Heart left ventricle (tissue), 13 donors: ENCODE data around the gene ALK.

Experiments
- POLR2A ChIP-seq, 2 donors: fragments of 450-650 bp; IDR thresholded peaks; one replicate each; pipeline ENCODE4 v1.6.1; 2017; ENCODE audit warnings: antibody characterized with exemption in 2 of 2, mild to moderate bottlenecking in 2 of 2, moderate library complexity in 2 of 2
- TF ChIP-seq, protein P1 (sequence below), 12 donors: fragments of 200-600 bp; sonication (generic) in 4 of 12; IDR thresholded peaks; one replicate each; pipeline versions ENCODE4 v1.5.0 to v1.8.0; 2018 to 2022; ENCODE audit warnings: antibody characterized with exemption in 12 of 12, mild to moderate bottlenecking in 5 of 12
- donor health status: ischemic (EF 13 %, LVEDD 7.1; RV severe dilation, severe dysfunction).
- donor health status: DM: no; HTN: yes; CAD: no.
- donor health status: DM: no; HTN: no; CAD: no.
- donor health status: ischemic (EF 25% LVEDD 6.9; RV normal size, moderate dysfunction).
- donor health status: ischemic (EF 25% LVEDD 5.7; RV mildly dilated, moderate dysfunction).
- donor health status: ischemic (EF 35%, LVEDD 5.7; RV mildly dilated, moderate dysfunction).
- donor health status: nonischemic (EF 11% LVEDD 7.7; RV severe dilation, severe dysfunction).
- donor health status: DM: yes; HTN: yes; CAD: no.
- donor health status: PGD.
- donor health status: ischemic (EF 29% LVEDD 5.4; RV normal size, mild dysfunction).
- donor health status: nonischemic (EF 23%, LVEDD 6.1; RV moderate dilation, normal function).

GRCh38 chr2:29610569-29610968 is 310.8 kb downstream of the ALK start:
- TF ChIP-seq, protein P1, sequence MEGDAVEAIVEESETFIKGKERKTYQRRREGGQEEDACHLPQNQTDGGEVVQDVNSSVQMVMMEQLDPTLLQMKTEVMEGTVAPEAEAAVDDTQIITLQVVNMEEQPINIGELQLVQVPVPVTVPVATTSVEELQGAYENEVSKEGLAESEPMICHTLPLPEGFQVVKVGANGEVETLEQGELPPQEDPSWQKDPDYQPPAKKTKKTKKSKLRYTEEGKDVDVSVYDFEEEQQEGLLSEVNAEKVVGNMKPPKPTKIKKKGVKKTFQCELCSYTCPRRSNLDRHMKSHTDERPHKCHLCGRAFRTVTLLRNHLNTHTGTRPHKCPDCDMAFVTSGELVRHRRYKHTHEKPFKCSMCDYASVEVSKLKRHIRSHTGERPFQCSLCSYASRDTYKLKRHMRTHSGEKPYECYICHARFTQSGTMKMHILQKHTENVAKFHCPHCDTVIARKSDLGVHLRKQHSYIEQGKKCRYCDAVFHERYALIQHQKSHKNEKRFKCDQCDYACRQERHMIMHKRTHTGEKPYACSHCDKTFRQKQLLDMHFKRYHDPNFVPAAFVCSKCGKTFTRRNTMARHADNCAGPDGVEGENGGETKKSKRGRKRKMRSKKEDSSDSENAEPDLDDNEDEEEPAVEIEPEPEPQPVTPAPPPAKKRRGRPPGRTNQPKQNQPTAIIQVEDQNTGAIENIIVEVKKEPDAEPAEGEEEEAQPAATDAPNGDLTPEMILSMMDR (IDR thresholded peaks at IDR 0.05) = no peak
- no peak for TF ChIP-seq POLR2A (IDR thresholded peaks at IDR 0.05)
